Esophagus squamous epithelium (tissue), 4 donors: Measurements from ENCODE around the gene TNNC1.

Source experiments
- POLR2A ChIP-seq, 4 donors: fragments of 450-650 bp; IDR thresholded peaks; one replicate each; pipeline ENCODE4 v1.6.1; 2017; ENCODE audit warnings: antibody characterized with exemption in 4 of 4, mild to moderate bottlenecking in 4 of 4, moderate library complexity in 3 of 4
- TF ChIP-seq, protein P1 (sequence below), 6 experiments: fragments of 450-650 bp in 4 of 6; fragments of 200-600 bp in 2 of 6; sonication (generic) in 2 of 6; IDR thresholded peaks; one replicate each; pipeline ENCODE4 v1.5.1; 2016 to 2019; ENCODE audit warnings: antibody characterized with exemption in 6 of 6, mild to moderate bottlenecking in 4 of 6, moderate library complexity in 4 of 6

GRCh38 chr3:52402706-52403270, 51.1 kb downstream of the TNNC1 start:
- TF ChIP-seq, protein P1, sequence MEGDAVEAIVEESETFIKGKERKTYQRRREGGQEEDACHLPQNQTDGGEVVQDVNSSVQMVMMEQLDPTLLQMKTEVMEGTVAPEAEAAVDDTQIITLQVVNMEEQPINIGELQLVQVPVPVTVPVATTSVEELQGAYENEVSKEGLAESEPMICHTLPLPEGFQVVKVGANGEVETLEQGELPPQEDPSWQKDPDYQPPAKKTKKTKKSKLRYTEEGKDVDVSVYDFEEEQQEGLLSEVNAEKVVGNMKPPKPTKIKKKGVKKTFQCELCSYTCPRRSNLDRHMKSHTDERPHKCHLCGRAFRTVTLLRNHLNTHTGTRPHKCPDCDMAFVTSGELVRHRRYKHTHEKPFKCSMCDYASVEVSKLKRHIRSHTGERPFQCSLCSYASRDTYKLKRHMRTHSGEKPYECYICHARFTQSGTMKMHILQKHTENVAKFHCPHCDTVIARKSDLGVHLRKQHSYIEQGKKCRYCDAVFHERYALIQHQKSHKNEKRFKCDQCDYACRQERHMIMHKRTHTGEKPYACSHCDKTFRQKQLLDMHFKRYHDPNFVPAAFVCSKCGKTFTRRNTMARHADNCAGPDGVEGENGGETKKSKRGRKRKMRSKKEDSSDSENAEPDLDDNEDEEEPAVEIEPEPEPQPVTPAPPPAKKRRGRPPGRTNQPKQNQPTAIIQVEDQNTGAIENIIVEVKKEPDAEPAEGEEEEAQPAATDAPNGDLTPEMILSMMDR (IDR thresholded peaks at IDR 0.05), result no peak
- no peak for TF ChIP-seq POLR2A (IDR thresholded peaks at IDR 0.05)
